ENCODE results near the gene ZNF532. TPM values are rescaled to one million over a fixed set of nuclear protein-coding genes. Genes with fewer than 3 reads are reported as not detected.
A peak's percentile ranks its signal among the peaks of the same experiment; 100 is the strongest.

Gene ZNF532
- total RNA-seq, 1 experiment from 2014 or later, result 258 TPM

DNA sequence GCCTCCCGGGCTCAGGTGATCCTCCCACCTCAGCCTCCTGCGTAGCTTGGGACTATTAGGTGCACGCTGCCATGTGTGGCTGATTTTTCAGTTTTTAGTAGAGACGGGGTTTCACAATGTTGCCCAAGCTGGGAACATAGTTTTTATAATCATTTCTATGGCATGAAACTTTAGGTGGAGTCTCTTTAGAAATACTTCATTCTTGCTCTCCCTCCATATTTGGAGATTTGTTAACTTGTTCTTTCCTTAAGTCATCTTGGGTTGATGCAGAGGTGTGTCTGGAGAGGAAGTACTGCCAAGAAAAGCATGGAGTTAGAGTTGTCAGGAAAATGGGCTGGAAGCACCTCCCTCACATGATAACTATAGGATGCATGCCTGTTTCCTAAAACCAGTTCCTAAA lies 17.4 kb downstream of the ZNF532 start:
- Histone ChIP-seq H3K23ac (ENCODE audit: insufficient read length, low read depth, low read length) (no peak overlapping the region), H3T11ph (ENCODE audit: low read length) (no peak overlapping the region), H3K9me3 (ENCODE audit: control insufficient read depth, low read depth, low read length) (no peaks in the 10 kb centered on the region), H4K20me1 (ENCODE audit: control insufficient read depth, insufficient read depth, insufficient read length) (no peaks in the 10 kb centered on the region), H3K4me2 (ENCODE audit: insufficient read depth, insufficient read length, low read length) (no peak overlapping the region), H3K23me2 (ENCODE audit: insufficient read length, low read depth, low read length, poor library complexity, severe bottlenecking) (no peaks in the 10 kb centered on the region), H2BK120ac (ENCODE audit: low read depth, low read length, poor library complexity, severe bottlenecking) (no peak overlapping the region), H3K27me3 (ENCODE audit: insufficient read depth, low read length) (no peaks in the 10 kb centered on the region), H2AK5ac (ENCODE audit: insufficient read length, low read length) (no peak overlapping the region), H3K9ac (ENCODE audit: extremely low read depth, insufficient read length, low read length) (no peak overlapping the region), H2BK5ac (ENCODE audit: insufficient read length, low read length) (no peak overlapping the region), H4K91ac (ENCODE audit: insufficient read length, low read depth, low read length) (no peak overlapping the region), H4K8ac (replicated peaks; ENCODE audit: insufficient read length, low read depth, low read length) (no peak overlapping the region), H3K27ac (ENCODE audit: insufficient read length, low read depth, low read length) (no peak overlapping the region), H2AFZ (ENCODE audit: low read length) (no peak overlapping the region), H4K5ac (ENCODE audit: insufficient read length, low read depth, low read length) (no peak overlapping the region), H2BK15ac (ENCODE audit: low read depth, low read length) (no peak overlapping the region), H3K14ac (ENCODE audit: insufficient read depth, low read length) (no peak overlapping the region), H3K79me1 (ENCODE audit: insufficient read depth, low read depth, low read length, poor library complexity, severe bottlenecking) (peaks cover 7% of the 10 kb centered on the region), H3K79me2 (ENCODE audit: insufficient read depth, low read length) (peaks cover 60% of the 10 kb centered on the region), H3K4ac (ENCODE audit: low read depth, low read length) (no peak overlapping the region), H2BK20ac (ENCODE audit: low read depth, low read length, poor library complexity, severe bottlenecking) (no peak overlapping the region), H3K18ac (ENCODE audit: insufficient read length, low read depth, low read length) (no peak overlapping the region), H2BK12ac (ENCODE audit: insufficient read length, low read depth, low read length) (no peak overlapping the region), H3K4me1 (ENCODE audit: insufficient read depth, low read length) (peaks cover 2% of the 10 kb centered on the region; the same call in 1 of the 2 replicates), H3K56ac (ENCODE audit: insufficient read length, low read depth, low read length) (no peak overlapping the region)
- H3K36me3 Mint-ChIP-seq (ENCODE audit: insufficient read depth in 1 of 3, low read depth in 3 of 3), result peaks cover 45 to 92% (median 76%) of the 10 kb centered on the region in 3 experiments; a peak in 6 of 7 replicates
- peak overlapping the region in 2 of 3 experiments; percentile 21 to 53; a peak in 2 of 7 replicates for H3K27ac Mint-ChIP-seq
- H3K4me3 Mint-ChIP-seq, result no peak overlapping the region
- no peaks in the 10 kb centered on the region; a peak in 1 of 5 replicates for H3K9me3 Mint-ChIP-seq
- no CpG with 5 or more reads among the region's 4 CpGs for WGBS (ENCODE audit: extremely low coverage, insufficient read length, low lambda C conversion rate)
- TF ChIP-seq, protein P1, sequence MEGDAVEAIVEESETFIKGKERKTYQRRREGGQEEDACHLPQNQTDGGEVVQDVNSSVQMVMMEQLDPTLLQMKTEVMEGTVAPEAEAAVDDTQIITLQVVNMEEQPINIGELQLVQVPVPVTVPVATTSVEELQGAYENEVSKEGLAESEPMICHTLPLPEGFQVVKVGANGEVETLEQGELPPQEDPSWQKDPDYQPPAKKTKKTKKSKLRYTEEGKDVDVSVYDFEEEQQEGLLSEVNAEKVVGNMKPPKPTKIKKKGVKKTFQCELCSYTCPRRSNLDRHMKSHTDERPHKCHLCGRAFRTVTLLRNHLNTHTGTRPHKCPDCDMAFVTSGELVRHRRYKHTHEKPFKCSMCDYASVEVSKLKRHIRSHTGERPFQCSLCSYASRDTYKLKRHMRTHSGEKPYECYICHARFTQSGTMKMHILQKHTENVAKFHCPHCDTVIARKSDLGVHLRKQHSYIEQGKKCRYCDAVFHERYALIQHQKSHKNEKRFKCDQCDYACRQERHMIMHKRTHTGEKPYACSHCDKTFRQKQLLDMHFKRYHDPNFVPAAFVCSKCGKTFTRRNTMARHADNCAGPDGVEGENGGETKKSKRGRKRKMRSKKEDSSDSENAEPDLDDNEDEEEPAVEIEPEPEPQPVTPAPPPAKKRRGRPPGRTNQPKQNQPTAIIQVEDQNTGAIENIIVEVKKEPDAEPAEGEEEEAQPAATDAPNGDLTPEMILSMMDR (conservative IDR thresholded peaks at IDR 0.05), result no peak
- no peaks in the 10 kb centered on the region for H3K27me3 Mint-ChIP-seq (ENCODE audit: low read depth)
- H3K4me1 Mint-ChIP-seq, result peaks cover 32% of the 10 kb centered on the region in 2 experiments
- no peak for DNase-seq

All from H9 (cell line).